Measurements from ENCODE around the gene ATPAF1. TPM values are rescaled to one million over a fixed set of nuclear protein-coding genes. Genes with fewer than 3 reads are reported as not detected.
A peak's percentile ranks its signal among the peaks of the same experiment; 100 is the strongest.
"Not testable (repeated sequence)": the region's sequence is repeated elsewhere in the genome, so short reads cannot be mapped to it uniquely, and the experiment has no call there.

The ATPAF1 gene
- 85.1 and 98.8 TPM in 2 replicates for total RNA-seq (2014; rRNA removed; shearing (Covaris generic); ENCODE audit: low replicate concordance)

GRCh38 chr1:46667782-46668760 is at the start of gene ATPAF1:
Gene ATPAF1 (minus strand): TSS chr1:46668364. CDS start chr1:46668322, 42 bp downstream.
- in situ Hi-C loops (cut with HindIII; ENCODE audit: low pct_unique_long_range_greater_than_20kb, low sequenced_read_pairs) = no loop called here
- DNase-seq (ENCODE audit: low read depth) = peak; percentile 59

DNA sequence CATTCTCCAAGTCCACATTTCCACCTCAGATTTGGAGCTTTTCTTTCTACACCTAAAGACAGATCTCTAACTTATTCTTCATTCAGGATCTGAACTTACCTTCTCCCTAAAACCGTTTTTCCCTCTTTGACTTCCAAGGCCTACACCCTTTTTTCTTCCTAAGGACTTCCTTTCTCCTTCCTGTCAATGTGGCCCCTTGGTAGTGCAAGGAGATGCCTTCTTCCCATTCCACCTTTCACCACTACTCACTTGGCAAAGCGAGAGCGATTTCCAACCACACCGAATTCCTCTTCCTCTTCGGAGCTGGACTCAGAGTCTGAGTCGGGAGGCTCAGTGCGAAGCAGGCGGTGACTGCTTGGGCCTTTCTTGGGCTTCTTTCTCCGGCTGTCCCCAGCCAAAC is 49.5 kb upstream of the ATPAF1 start:
- DNase-seq (ENCODE audit: low read depth) = no peak
- in situ Hi-C loops (cut with HindIII; ENCODE audit: low pct_unique_long_range_greater_than_20kb, low sequenced_read_pairs) = no loop called here

DNA sequence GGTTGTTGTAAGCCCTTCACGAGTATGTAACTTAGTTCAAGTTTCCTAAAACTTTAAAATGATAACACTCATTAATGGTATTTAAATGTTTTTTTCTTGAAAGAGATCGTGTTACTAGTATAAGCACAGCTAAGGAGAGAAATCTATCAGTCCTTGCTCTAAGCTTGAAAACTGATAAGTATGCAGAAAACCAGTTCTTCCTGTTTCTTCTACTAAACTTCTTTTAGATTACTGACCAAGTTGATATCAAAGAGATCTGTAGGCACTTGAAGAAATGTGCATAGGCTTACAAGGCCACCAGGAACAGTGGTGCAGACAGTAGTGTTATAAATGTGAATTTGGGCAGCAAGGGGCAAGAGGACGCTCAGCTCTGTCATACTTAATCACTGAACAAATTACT is 46.8 kb upstream of the ATPAF1 start:
- DNase-seq (ENCODE audit: low read depth) = no peak
- in situ Hi-C loops (cut with HindIII; ENCODE audit: low pct_unique_long_range_greater_than_20kb, low sequenced_read_pairs) = no loop called here

GRCh38 chr1:46708121-46708520 is 40.0 kb upstream of the ATPAF1 start:
- no peak for DNase-seq (ENCODE audit: low read depth)
- in situ Hi-C loops (cut with HindIII; ENCODE audit: low pct_unique_long_range_greater_than_20kb, low sequenced_read_pairs) = no loop called here

DNA sequence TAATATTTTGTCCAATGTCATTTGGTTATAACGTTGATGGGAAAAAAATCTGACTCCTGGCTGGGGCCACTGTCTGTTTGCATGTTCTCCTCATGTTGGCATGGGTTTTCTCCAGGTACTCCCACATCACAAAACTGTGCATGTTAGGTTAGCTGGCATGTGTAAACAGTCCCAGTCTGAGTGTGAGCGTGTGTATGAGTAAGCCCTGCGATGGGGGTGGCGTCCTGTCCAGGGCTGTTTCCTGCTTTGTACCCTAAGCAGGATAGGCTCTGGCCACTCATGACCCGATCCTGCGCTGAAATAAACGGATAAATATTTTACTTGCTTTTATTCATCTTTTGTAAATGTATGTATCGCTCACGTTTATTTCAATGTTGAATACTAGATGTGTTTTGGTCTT is 37.2 kb upstream of the ATPAF1 start:
- in situ Hi-C loops (cut with HindIII; ENCODE audit: low pct_unique_long_range_greater_than_20kb, low sequenced_read_pairs) = no loop called here
- DNase-seq (ENCODE audit: low read depth) = no peak

GRCh38 chr1:46703927-46704641 is 35.9 kb upstream of the ATPAF1 start:
- DNase-seq (ENCODE audit: low read depth) = no peak
- in situ Hi-C loops (cut with HindIII; ENCODE audit: low pct_unique_long_range_greater_than_20kb, low sequenced_read_pairs) = no loop called here

GRCh38 chr1:46699666-46700065 is 31.5 kb upstream of the ATPAF1 start:
- in situ Hi-C loops (cut with HindIII; ENCODE audit: low pct_unique_long_range_greater_than_20kb, low sequenced_read_pairs) = no loop called here
- no peak for DNase-seq (ENCODE audit: low read depth)

DNA sequence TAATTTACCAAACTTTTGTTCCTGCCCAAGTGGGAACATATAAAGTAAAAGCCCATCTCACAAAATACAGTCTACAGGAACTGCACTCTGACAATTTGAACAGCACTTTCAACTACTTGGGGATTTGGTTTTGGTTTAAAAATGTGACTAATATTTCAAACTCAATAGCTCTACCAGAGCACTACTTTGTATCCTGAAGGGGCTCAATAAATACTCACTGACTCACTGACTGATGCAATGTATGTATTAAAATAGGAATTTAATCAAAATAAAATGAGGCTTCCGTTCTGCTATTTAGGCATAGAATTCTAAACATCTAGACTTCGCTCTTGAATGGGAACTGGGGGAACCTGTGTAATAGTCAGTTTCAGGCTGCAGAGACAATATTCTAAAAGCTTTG is 28.9 kb upstream of the ATPAF1 start:
- no peak for DNase-seq (ENCODE audit: low read depth)
- in situ Hi-C loops (cut with HindIII; ENCODE audit: low pct_unique_long_range_greater_than_20kb, low sequenced_read_pairs) = no loop called here

- in situ Hi-C loops (cut with HindIII; ENCODE audit: low pct_unique_long_range_greater_than_20kb, low sequenced_read_pairs); DNase-seq (ENCODE audit: low read depth): not testable (repeated sequence)
Measured at GRCh38 chr1:46694676-46695075, 26.5 kb upstream of the ATPAF1 start.

GRCh38 chr1:46692811-46693770 is 24.9 kb upstream of the ATPAF1 start:
- in situ Hi-C loops (cut with HindIII; ENCODE audit: low pct_unique_long_range_greater_than_20kb, low sequenced_read_pairs) = no loop called here
- DNase-seq (ENCODE audit: low read depth) = no peak

DNA sequence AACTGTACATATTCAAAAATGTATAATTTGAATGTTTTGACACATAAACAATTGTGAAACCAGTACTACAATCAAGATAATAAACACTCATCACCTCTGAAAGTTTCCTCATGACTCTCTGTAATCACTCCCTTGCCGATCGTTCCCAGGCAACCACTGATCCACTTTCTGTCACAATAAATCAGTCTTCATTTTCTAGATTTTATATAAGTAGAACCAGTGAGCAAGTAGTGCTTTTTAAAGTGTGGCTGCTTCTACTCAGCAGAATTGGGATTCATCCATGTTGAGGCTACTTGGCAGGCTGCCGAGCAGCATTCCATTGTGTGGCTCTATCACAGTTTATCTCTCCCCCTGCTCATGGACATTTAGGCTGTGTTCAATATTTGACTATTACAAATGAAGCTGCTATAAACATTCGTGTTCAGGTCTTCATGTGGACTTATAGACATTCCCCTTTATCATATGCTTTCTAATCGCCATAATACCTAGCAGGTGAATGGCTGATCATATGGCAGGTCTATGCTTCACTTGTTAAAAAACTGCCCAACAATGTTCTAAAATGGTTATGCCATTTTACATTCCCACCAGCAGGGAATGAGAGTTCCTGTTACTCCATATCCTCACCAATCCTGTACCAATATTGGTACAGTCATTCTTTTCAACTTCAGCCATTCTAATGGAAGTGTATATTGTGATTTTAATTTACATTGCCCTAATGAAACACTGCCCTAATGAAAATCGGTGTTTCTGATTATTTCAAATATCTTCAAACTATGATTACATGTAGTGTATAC is 24.0 kb upstream of the ATPAF1 start:
- in situ Hi-C loops (cut with HindIII; ENCODE audit: low pct_unique_long_range_greater_than_20kb, low sequenced_read_pairs) = no loop called here

GRCh38 chr1:46690931-46691421 is 22.8 kb upstream of the ATPAF1 start:
- no peak for DNase-seq (ENCODE audit: low read depth)
- in situ Hi-C loops (cut with HindIII; ENCODE audit: low pct_unique_long_range_greater_than_20kb, low sequenced_read_pairs) = no loop called here

More for the DNA sequence above, 24.0 kb upstream of the ATPAF1 start:
- no peak for DNase-seq (ENCODE audit: low read depth)

DNA sequence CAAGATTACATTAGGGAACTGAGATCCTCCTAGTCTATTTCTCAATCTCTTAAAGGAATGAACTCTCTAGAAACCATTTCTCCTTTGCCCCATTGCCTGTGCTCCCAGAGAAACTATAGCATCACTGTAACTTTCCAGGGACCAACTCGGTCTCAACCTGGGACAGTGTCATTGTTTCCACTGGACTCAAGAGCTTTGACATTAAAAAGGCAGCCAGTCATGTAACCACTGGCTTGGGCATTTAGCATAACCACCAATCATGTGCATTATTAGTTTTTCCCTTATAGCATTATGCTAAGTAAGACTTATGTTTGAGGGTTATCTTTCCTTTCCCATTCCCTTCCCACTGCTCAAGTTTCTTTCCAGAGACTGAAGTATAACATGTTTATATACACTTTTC is 21.7 kb upstream of the ATPAF1 start:
- in situ Hi-C loops (cut with HindIII; ENCODE audit: low pct_unique_long_range_greater_than_20kb, low sequenced_read_pairs) = no loop called here

GRCh38 chr1:46689356-46689755 is 21.2 kb upstream of the ATPAF1 start:
- in situ Hi-C loops (cut with HindIII; ENCODE audit: low pct_unique_long_range_greater_than_20kb, low sequenced_read_pairs) = no loop called here
- DNase-seq (ENCODE audit: low read depth) = no peak

More for the DNA sequence above, 21.7 kb upstream of the ATPAF1 start:
- no peak for DNase-seq (ENCODE audit: low read depth)

GRCh38 chr1:46687921-46688509 is 19.9 kb upstream of the ATPAF1 start:
- in situ Hi-C loops (cut with HindIII; ENCODE audit: low pct_unique_long_range_greater_than_20kb, low sequenced_read_pairs) = no loop called here

DNA sequence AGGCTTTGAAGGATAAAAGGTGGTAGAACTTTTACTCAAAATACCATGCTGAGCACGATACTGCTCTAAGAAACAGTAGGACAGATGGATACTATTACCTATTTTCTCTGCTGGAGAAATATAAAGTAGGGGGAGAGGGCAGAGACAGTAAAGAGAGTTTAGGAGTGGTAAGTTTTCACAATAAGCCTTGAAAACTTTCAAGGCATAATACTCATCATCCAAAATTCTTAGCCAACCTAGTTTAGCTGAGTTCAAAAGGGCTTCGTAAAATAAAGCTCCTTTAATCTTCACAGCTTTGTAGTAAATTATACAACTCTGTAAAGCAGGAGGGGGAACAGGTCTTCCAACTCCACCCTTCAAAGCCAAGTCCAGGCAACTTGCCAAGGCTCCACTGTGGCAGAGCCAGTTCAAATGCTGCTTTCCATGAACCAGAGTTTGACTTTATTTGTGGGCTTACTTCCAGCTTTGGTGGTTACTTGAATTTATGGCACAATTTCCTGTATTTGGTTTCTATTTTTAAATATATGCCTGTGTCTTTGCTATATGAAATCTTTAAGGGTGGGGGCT is 19.0 kb upstream of the ATPAF1 start:
- DNase-seq (ENCODE audit: low read depth) = no peak
- in situ Hi-C loops (cut with HindIII; ENCODE audit: low pct_unique_long_range_greater_than_20kb, low sequenced_read_pairs) = no loop called here

More at GRCh38 chr1:46687921-46688509, 19.9 kb upstream of the ATPAF1 start:
- no peak for DNase-seq (ENCODE audit: low read depth)

GRCh38 chr1:46686255-46686654 is 18.1 kb upstream of the ATPAF1 start:
- DNase-seq (ENCODE audit: low read depth) = no peak
- in situ Hi-C loops (cut with HindIII; ENCODE audit: low pct_unique_long_range_greater_than_20kb, low sequenced_read_pairs) = no loop called here
